ENCODE data around the gene CAP1.
"Not testable (repeated sequence)": the region's sequence is repeated elsewhere in the genome, so short reads cannot be mapped to it uniquely, and the experiment has no call there.

CAP1 gene

GRCh38 chr1:40040511-40041465 lies at the start of gene CAP1:
CAP1 (plus strand) TSS chr1:40040729; CDS start chr1:40059347, 18,618 bp downstream.
- in situ Hi-C loops (cut with HindIII; ENCODE audit: low sequenced_read_pairs) = no loop called here

- in situ Hi-C loops (cut with HindIII; ENCODE audit: low sequenced_read_pairs) = no loop called here
Measured at GRCh38 chr1:39992234-39992633, 48.3 kb upstream of the CAP1 start.

- in situ Hi-C loops (cut with HindIII; ENCODE audit: low sequenced_read_pairs) = no loop called here
Measured at GRCh38 chr1:39992888-39993287, 47.6 kb upstream of the CAP1 start.

GRCh38 chr1:39995973-39996393 lies 44.5 kb upstream of the CAP1 start:
- in situ Hi-C loops (cut with HindIII; ENCODE audit: low sequenced_read_pairs) = no loop called here

- in situ Hi-C loops (cut with HindIII; ENCODE audit: low sequenced_read_pairs) = no loop called here
Measured at GRCh38 chr1:39996396-39997004, 44.0 kb upstream of the CAP1 start.

- in situ Hi-C loops (cut with HindIII; ENCODE audit: low sequenced_read_pairs) = no loop called here
Measured at GRCh38 chr1:40001456-40001855, 39.1 kb upstream of the CAP1 start.

GRCh38 chr1:40003156-40004093 lies 37.1 kb upstream of the CAP1 start:
- in situ Hi-C loops (cut with HindIII; ENCODE audit: low sequenced_read_pairs) = no loop called here

GRCh38 chr1:40004857-40005256 lies 35.7 kb upstream of the CAP1 start:
- in situ Hi-C loops (cut with HindIII; ENCODE audit: low sequenced_read_pairs) = no loop called here

GRCh38 chr1:40007481-40008034 lies 33.0 kb upstream of the CAP1 start:
- in situ Hi-C loops (cut with HindIII; ENCODE audit: low sequenced_read_pairs) = not testable (repeated sequence)

GRCh38 chr1:40011198-40011597 lies 29.3 kb upstream of the CAP1 start:
- in situ Hi-C loops (cut with HindIII; ENCODE audit: low sequenced_read_pairs) = no loop called here

- in situ Hi-C loops (cut with HindIII; ENCODE audit: low sequenced_read_pairs) = no loop called here
Measured at GRCh38 chr1:40014253-40014706, 26.2 kb upstream of the CAP1 start.

- in situ Hi-C loops (cut with HindIII; ENCODE audit: low sequenced_read_pairs) = no loop called here
Measured at GRCh38 chr1:40014812-40015594, 25.5 kb upstream of the CAP1 start.

GRCh38 chr1:40017951-40018575 lies 22.5 kb upstream of the CAP1 start:
- in situ Hi-C loops (cut with HindIII; ENCODE audit: low sequenced_read_pairs) = no loop called here

- in situ Hi-C loops (cut with HindIII; ENCODE audit: low sequenced_read_pairs) = no loop called here
Measured at GRCh38 chr1:40020447-40021085, 20.0 kb upstream of the CAP1 start.

GRCh38 chr1:40023379-40023944 lies 17.1 kb upstream of the CAP1 start:
- in situ Hi-C loops (cut with HindIII; ENCODE audit: low sequenced_read_pairs) = no loop called here

GRCh38 chr1:40024671-40025070 lies 15.9 kb upstream of the CAP1 start:
- in situ Hi-C loops (cut with HindIII; ENCODE audit: low sequenced_read_pairs) = no loop called here

- in situ Hi-C loops (cut with HindIII; ENCODE audit: low sequenced_read_pairs) = no loop called here
Measured at GRCh38 chr1:40027647-40028046, 12.9 kb upstream of the CAP1 start.

GRCh38 chr1:40029608-40030007 lies 10.9 kb upstream of the CAP1 start:
- in situ Hi-C loops (cut with HindIII; ENCODE audit: low sequenced_read_pairs) = no loop called here

Measured in endothelial cell of hepatic sinusoid (primary cell).